ENCODE measurements around the gene MCTS1.
"Not testable (repeated sequence)": the region's sequence is repeated elsewhere in the genome, so short reads cannot be mapped to it uniquely, and the experiment has no call there.

MCTS1 gene

GRCh38 chrX:120638619-120639018 lies 34.7 kb downstream of the MCTS1 start:
- no peaks in the 10 kb centered on the region for H3K79me2 ChIP-seq (ENCODE audit: insufficient read depth, low read depth)
- H3K27ac ChIP-seq, result no peak overlapping the region
- H2AFZ ChIP-seq (ENCODE audit: low read depth), result no peak overlapping the region
- H3K4me1 ChIP-seq (ENCODE audit: low read depth, poor library complexity, severe bottlenecking), result no peaks in the 10 kb centered on the region
- TF ChIP-seq CTCF (conservative IDR thresholded peaks at IDR 0.05; ENCODE audit: low read depth, low read length), result no peak
- no peak overlapping the region for H3K9ac ChIP-seq
- H3K36me3 ChIP-seq (ENCODE audit: insufficient read depth), result no peaks in the 10 kb centered on the region
- no peak overlapping the region for H3K4me3 ChIP-seq (IDR thresholded peaks at IDR 0.05; ENCODE audit: insufficient read depth, low read depth, low read length)
- no peaks in the 10 kb centered on the region for H4K20me1 ChIP-seq (ENCODE audit: insufficient read depth)
- H3K4me2 ChIP-seq, result no peak overlapping the region
- H3K27me3 ChIP-seq (ENCODE audit: insufficient read depth, low read depth), result no peaks in the 10 kb centered on the region

GRCh38 chrX:120642871-120643270 lies 39.0 kb downstream of the MCTS1 start:
- no peak for TF ChIP-seq CTCF (conservative IDR thresholded peaks at IDR 0.05; ENCODE audit: low read depth, low read length)

GRCh38 chrX:120647127-120647526 lies 43.2 kb downstream of the MCTS1 start:
- no peak for TF ChIP-seq CTCF (conservative IDR thresholded peaks at IDR 0.05; ENCODE audit: low read depth, low read length)
- Histone ChIP-seq H3K27me3 (ENCODE audit: insufficient read depth, low read depth) (no peaks in the 10 kb centered on the region), H3K36me3 (ENCODE audit: insufficient read depth) (no peaks in the 10 kb centered on the region), H3K9ac (no peak overlapping the region), H3K4me1 (ENCODE audit: low read depth, poor library complexity, severe bottlenecking) (no peaks in the 10 kb centered on the region), H3K79me2 (ENCODE audit: insufficient read depth, low read depth) (no peaks in the 10 kb centered on the region), H2AFZ (ENCODE audit: low read depth) (no peak overlapping the region), H3K27ac (no peak overlapping the region), H3K4me2 (no peak overlapping the region), H3K4me3 (IDR thresholded peaks at IDR 0.05; ENCODE audit: insufficient read depth, low read depth, low read length) (no peak overlapping the region), H4K20me1 (ENCODE audit: insufficient read depth) (no peaks in the 10 kb centered on the region)

More at GRCh38 chrX:120642871-120643270, 39.0 kb downstream of the MCTS1 start:
- H3K27me3 ChIP-seq (ENCODE audit: insufficient read depth, low read depth), result no peaks in the 10 kb centered on the region
- H3K4me1 ChIP-seq (ENCODE audit: low read depth, poor library complexity, severe bottlenecking), result no peaks in the 10 kb centered on the region
- H3K4me3 ChIP-seq (IDR thresholded peaks at IDR 0.05; ENCODE audit: insufficient read depth, low read depth, low read length), result no peak overlapping the region
- H3K9ac ChIP-seq, result no peak overlapping the region
- no peak overlapping the region for H3K27ac ChIP-seq
- H2AFZ ChIP-seq (ENCODE audit: low read depth), result no peak overlapping the region
- no peaks in the 10 kb centered on the region for H4K20me1 ChIP-seq (ENCODE audit: insufficient read depth)
- H3K36me3 ChIP-seq (ENCODE audit: insufficient read depth), result no peaks in the 10 kb centered on the region
- H3K79me2 ChIP-seq (ENCODE audit: insufficient read depth, low read depth), result no peaks in the 10 kb centered on the region
- H3K4me2 ChIP-seq, result no peak overlapping the region

- not testable (repeated sequence) for H3K79me2 ChIP-seq (ENCODE audit: insufficient read depth, low read depth); H3K36me3 ChIP-seq (ENCODE audit: insufficient read depth); H3K27me3 ChIP-seq (ENCODE audit: insufficient read depth, low read depth); H4K20me1 ChIP-seq (ENCODE audit: insufficient read depth); H3K27ac ChIP-seq; H3K9ac ChIP-seq; H3K4me1 ChIP-seq (ENCODE audit: low read depth, poor library complexity, severe bottlenecking); H3K4me3 ChIP-seq (IDR thresholded peaks at IDR 0.05; ENCODE audit: insufficient read depth, low read depth, low read length); H2AFZ ChIP-seq (ENCODE audit: low read depth); H3K4me2 ChIP-seq
These were observed 48.4 kb downstream of the MCTS1 start for GRCh38 chrX:120652256-120652655.

- Histone ChIP-seq H3K36me3 (ENCODE audit: insufficient read depth) (no peaks in the 10 kb centered on the region), H3K79me2 (ENCODE audit: insufficient read depth, low read depth) (no peaks in the 10 kb centered on the region), H3K4me2 (no peak overlapping the region), H3K27me3 (ENCODE audit: insufficient read depth, low read depth) (no peaks in the 10 kb centered on the region), H3K4me3 (IDR thresholded peaks at IDR 0.05; ENCODE audit: insufficient read depth, low read depth, low read length) (no peak overlapping the region), H3K4me1 (ENCODE audit: low read depth, poor library complexity, severe bottlenecking) (no peaks in the 10 kb centered on the region), H3K27ac (no peak overlapping the region), H4K20me1 (ENCODE audit: insufficient read depth) (no peaks in the 10 kb centered on the region), H2AFZ (ENCODE audit: low read depth) (no peak overlapping the region), H3K9ac (no peak overlapping the region)
- TF ChIP-seq CTCF (conservative IDR thresholded peaks at IDR 0.05; ENCODE audit: low read depth, low read length), result no peak
These were observed 49.1 kb downstream of the MCTS1 start for GRCh38 chrX:120653000-120653399.

Data from KMS-11 (cell line).